Parathyroid adenoma (tissue), 2 donors: Measurements from ENCODE around the gene LPIN1.

Experiments used
- H2AFZ ChIP-seq: fragments of 300-600 bp; sonication (generic); one replicate; pipeline ENCODE4 v1.7.0; 2017; ENCODE audit warnings: antibody characterized with exemption, mild to moderate bottlenecking
- H3K27ac ChIP-seq: fragments of 300-600 bp; sonication (generic); one replicate; pipeline ENCODE4 v1.7.0; 2017
- H3K27me3 ChIP-seq: fragments of 300-600 bp; sonication (generic); one replicate; pipeline ENCODE4 v1.7.0; 2017; ENCODE audit warnings: low read length; ENCODE audit not compliant: control insufficient read depth, insufficient read depth
- H3K36me3 ChIP-seq: fragments of 300-600 bp; sonication (generic); one replicate; pipeline ENCODE4 v1.7.0; 2017; ENCODE audit warnings: low read length; ENCODE audit not compliant: control insufficient read depth, insufficient read depth
- H3K4me1 ChIP-seq: fragments of 300-600 bp; sonication (generic); one replicate; pipeline ENCODE4 v1.7.0; 2017; ENCODE audit warnings: control low read depth
- H3K4me2 ChIP-seq: fragments of 300-600 bp; sonication (generic); one replicate; pipeline ENCODE4 v1.7.0; 2017; ENCODE audit warnings: low read length
- H3K4me3 ChIP-seq: fragments of 300-600 bp; sonication (generic); one replicate; pipeline ENCODE4 v1.7.0; 2017; ENCODE audit warnings: low read depth, low read length
- H3K79me2 ChIP-seq: fragments of 300-600 bp; sonication (generic); one replicate; pipeline ENCODE4 v1.7.0; 2017; ENCODE audit warnings: control low read depth
- H3K9ac ChIP-seq: fragments of 300-600 bp; sonication (generic); one replicate; pipeline ENCODE4 v1.7.0; 2017; ENCODE audit warnings: mild to moderate bottlenecking
- H3K9me3 ChIP-seq: fragments of 300-600 bp; sonication (generic); one replicate; pipeline ENCODE4 v1.7.0; 2017; ENCODE audit warnings: low read length; ENCODE audit not compliant: control insufficient read depth
- TF ChIP-seq, protein P1 (sequence below): fragments of 300-600 bp; sonication (generic); IDR thresholded peaks from one replicate; pipeline ENCODE4 v1.7.0; 2017; ENCODE audit warnings: antibody characterized with exemption, mild to moderate bottlenecking
- donor health status: primary hyperparathyroidism.

The LPIN1 gene

DNA sequence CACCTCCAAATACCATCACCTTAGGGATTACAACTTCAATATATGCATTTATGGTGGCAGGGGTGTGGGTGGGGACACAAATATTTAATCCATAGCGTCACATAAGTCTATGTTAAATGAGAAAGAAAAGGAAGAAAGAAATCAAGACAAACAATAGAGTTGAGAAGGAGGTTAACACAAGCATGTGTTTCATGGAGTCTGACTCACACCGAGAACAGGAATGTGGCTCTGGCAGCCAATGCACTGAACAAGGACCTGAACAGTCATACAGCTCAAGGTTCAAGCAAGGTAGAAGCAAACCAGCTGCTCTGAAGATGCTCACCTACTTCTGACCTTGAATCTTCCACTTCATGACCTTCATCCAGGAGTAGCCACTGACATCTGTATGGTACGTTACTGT lies 36.2 kb upstream of the LPIN1 start:
- no peaks in the 10 kb centered on the region for H3K36me3 ChIP-seq
- H3K9ac ChIP-seq: no peak overlapping the region
- H3K9me3 ChIP-seq: no peaks in the 10 kb centered on the region
- TF ChIP-seq, protein P1, sequence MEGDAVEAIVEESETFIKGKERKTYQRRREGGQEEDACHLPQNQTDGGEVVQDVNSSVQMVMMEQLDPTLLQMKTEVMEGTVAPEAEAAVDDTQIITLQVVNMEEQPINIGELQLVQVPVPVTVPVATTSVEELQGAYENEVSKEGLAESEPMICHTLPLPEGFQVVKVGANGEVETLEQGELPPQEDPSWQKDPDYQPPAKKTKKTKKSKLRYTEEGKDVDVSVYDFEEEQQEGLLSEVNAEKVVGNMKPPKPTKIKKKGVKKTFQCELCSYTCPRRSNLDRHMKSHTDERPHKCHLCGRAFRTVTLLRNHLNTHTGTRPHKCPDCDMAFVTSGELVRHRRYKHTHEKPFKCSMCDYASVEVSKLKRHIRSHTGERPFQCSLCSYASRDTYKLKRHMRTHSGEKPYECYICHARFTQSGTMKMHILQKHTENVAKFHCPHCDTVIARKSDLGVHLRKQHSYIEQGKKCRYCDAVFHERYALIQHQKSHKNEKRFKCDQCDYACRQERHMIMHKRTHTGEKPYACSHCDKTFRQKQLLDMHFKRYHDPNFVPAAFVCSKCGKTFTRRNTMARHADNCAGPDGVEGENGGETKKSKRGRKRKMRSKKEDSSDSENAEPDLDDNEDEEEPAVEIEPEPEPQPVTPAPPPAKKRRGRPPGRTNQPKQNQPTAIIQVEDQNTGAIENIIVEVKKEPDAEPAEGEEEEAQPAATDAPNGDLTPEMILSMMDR: no peak
- no peak overlapping the region for H3K27ac ChIP-seq
- H3K4me2 ChIP-seq: no peak overlapping the region
- no peaks in the 10 kb centered on the region for H3K27me3 ChIP-seq
- no peaks in the 10 kb centered on the region for H3K79me2 ChIP-seq
- no peaks in the 10 kb centered on the region for H3K4me1 ChIP-seq
- H2AFZ ChIP-seq: no peak overlapping the region
- no peak overlapping the region for H3K4me3 ChIP-seq

DNA sequence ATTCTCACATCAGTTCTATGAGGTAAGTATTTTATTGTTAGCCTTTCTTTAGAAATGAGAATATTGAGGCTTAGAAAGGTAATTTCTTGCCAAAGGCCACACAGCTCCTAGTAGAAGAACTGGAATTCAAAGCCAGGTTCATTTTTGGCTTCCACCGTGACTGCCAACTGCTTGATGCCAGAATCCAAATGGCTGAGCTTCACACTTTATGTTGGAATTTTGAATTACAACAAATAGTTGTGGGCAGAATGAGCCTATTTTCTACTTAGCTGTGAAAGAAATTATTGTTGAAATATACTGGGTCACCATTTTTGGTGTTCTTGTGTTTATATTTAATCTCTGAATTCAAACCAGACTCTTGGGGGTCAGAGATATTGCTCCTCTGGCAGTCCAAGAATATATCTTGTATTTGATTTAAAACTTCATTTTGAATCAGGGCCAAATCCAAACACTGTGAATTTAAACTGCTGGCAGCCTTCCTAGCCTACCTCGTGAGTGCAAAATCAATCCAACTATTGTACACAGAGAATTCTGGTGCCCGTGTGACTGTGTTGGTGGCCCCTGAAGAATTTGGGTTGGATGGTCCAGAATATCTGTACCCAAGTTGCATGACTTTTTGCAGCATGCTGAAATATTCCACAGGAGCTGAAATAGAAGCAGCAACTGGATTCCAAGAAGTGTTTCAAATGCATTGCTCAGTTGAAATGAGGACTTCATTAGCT lies 35.6 kb upstream of the LPIN1 start:
- H3K4me2 ChIP-seq: no peak overlapping the region
- H3K27me3 ChIP-seq: no peaks in the 10 kb centered on the region
- no peaks in the 10 kb centered on the region for H3K9me3 ChIP-seq
- no peaks in the 10 kb centered on the region for H3K36me3 ChIP-seq
- H2AFZ ChIP-seq: no peak overlapping the region
- no peaks in the 10 kb centered on the region for H3K79me2 ChIP-seq
- H3K4me1 ChIP-seq: no peaks in the 10 kb centered on the region
- no peak overlapping the region for H3K9ac ChIP-seq
- TF ChIP-seq, protein P1: no peak
- no peak overlapping the region for H3K4me3 ChIP-seq
- no peak overlapping the region for H3K27ac ChIP-seq

DNA sequence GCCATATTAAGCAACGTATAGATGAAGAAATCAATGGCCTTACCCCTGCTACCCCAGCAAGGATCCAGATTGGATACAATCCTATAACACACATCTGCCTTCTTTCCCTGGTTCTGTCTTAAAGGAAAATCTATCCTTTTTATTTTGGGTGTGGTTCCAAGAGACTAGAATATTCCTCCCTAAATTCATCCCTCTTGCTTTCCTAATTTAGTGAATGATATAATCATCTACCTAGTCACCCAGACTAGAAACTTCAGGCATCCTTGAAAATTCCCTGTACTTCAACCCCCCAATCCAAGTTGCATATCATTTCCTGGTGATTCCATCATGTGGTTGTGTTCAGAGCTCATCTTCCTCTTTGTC lies 35.1 kb upstream of the LPIN1 start:
- no peaks in the 10 kb centered on the region for H3K9me3 ChIP-seq
- no peak overlapping the region for H3K27ac ChIP-seq
- H3K27me3 ChIP-seq: no peaks in the 10 kb centered on the region
- H2AFZ ChIP-seq: no peak overlapping the region
- TF ChIP-seq, protein P1: no peak
- H3K4me2 ChIP-seq: no peak overlapping the region
- H3K9ac ChIP-seq: no peak overlapping the region
- no peaks in the 10 kb centered on the region for H3K79me2 ChIP-seq
- H3K4me3 ChIP-seq: no peak overlapping the region
- no peaks in the 10 kb centered on the region for H3K4me1 ChIP-seq
- no peaks in the 10 kb centered on the region for H3K36me3 ChIP-seq

DNA sequence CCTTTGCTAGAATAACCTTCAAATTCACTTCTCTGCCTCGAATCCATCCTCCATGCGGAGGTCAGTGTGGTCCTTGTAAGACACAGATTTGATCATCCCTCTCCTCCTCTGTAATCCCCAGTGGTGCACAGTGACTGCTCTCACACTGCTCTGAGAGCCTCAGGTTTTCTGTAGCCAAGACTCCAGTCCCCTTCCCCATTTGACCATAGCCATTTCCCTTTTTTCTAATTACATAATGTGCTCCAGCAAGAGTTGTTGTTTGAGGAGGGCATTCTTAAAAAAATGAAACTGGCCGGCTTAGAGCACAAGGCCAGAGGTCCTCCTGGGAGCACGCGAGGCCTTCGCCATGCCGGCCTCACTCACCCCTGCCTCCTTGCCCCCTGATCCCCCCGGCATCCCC lies 34.7 kb upstream of the LPIN1 start:
- Histone ChIP-seq H3K79me2 (no peaks in the 10 kb centered on the region), H3K27ac (no peak overlapping the region), H3K36me3 (no peaks in the 10 kb centered on the region), H3K4me3 (no peak overlapping the region), H3K9ac (no peak overlapping the region), H3K4me1 (no peaks in the 10 kb centered on the region), H2AFZ (no peak overlapping the region), H3K9me3 (no peaks in the 10 kb centered on the region), H3K4me2 (no peak overlapping the region), H3K27me3 (no peaks in the 10 kb centered on the region)
- TF ChIP-seq, protein P1: no peak

DNA sequence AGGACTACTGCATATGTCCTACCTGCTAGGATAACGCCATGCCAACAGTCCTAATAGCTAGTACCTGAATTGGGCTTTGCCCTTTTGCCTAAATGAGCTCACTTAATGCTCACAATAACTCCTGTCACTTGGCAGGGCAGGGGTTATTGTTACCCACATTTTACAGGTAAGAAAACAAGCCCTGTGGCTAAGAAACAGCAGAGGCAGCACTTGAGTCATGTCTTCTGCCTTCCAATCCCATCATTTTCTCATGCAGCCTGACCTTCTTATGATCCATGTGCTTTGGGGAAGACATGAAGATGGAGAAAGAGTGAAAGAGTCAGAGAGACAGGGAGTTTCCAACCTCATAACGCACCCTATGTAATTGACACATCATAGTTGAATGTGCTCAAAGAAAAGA lies 33.6 kb upstream of the LPIN1 start:
- Histone ChIP-seq H3K4me1 (no peaks in the 10 kb centered on the region), H3K9me3 (no peaks in the 10 kb centered on the region), H3K36me3 (no peaks in the 10 kb centered on the region), H3K4me2 (no peak overlapping the region), H3K9ac (no peak overlapping the region), H3K79me2 (no peaks in the 10 kb centered on the region), H2AFZ (no peak overlapping the region), H3K27ac (no peak overlapping the region), H3K4me3 (no peak overlapping the region), H3K27me3 (no peaks in the 10 kb centered on the region)
- TF ChIP-seq, protein P1: no peak
